H1 (cell line): ENCODE measurements around the gene CD96. TPM values are rescaled to one million over a fixed set of nuclear protein-coding genes. Genes with fewer than 3 reads are reported as not detected.

Source experiments
- CBX5 ChIP-seq: fragments of 300-800, 300-1000 bp; sonication (generic); IDR thresholded peaks from 2 replicates; pipeline ENCODE4 v1.7.1; 2016; ENCODE audit warnings: antibody characterized with exemption, low read length, low read depth
- KDM1A ChIP-seq: fragments of 200-600, 300-600 bp; sonication (generic); IDR thresholded peaks from 2 replicates; pipeline ENCODE4 v1.7.1; 2016; ENCODE audit warnings: mild to moderate bottlenecking, low read length, borderline replicate concordance
- POU5F1 ChIP-seq: IDR thresholded peaks from 2 replicates; pipeline ENCODE4 v1.6.1; 2011; ENCODE audit warnings: low read depth, mild to moderate bottlenecking, low read length, moderate library complexity
- RAD21 ChIP-seq, 2 experiments: IDR thresholded peaks in 1 of 2; conservative IDR thresholded peaks in 1 of 2; 2 replicates each; pipeline ENCODE4 v1.6.1; 2011; ENCODE audit warnings: low read depth in 2 of 2, low read length in 2 of 2, improper control_type of control experiment in 1 of 2, inconsistent platforms in 1 of 2, mild to moderate bottlenecking in 1 of 2, moderate library complexity in 1 of 2
- TAF7 ChIP-seq: optimal IDR thresholded peaks from 2 replicates; pipeline ENCODE3; 2011; ENCODE audit warnings: low read depth, mild to moderate bottlenecking, inconsistent platforms, low read length, moderate library complexity, borderline replicate concordance
- polyA plus RNA-seq, 7 experiments: library from polyadenylated mRNA; depleted of rRNA in 3 of 7; stranded (reverse) in 5 of 7; unstranded in 2 of 7; fragments of >200 nt in 5 of 7; fragments of 200-250 nt in 2 of 7; gene quantifications; 1 replicate in 5 of 7; 2 replicates in 1 of 7; 4 replicates in 1 of 7; pipeline versions ENCODE4 v1.2.1 to v1.2.3, GENCODE V29; 2011 to 2013; ENCODE audit warnings: missing spikeins in 2 of 7, mixed read lengths in 2 of 7
- total RNA-seq: library from RNA; stranded (reverse); fragmentation: NEBNext Ultra II Directional; extraction: Animal tissue kit (Norgen Biotek cat#: 25700); gene quantifications from 2 replicates; pipeline ENCODE4 v1.2.1, GENCODE V29; 2021

CD96 gene
- total and polyA plus RNA-seq, 2 of the 8 experiments (the other 6 are each of a cell fraction or from before 2014, with no cell fraction given): not detected

GRCh38 chr3:111684640-111685039 is 142.6 kb downstream of the CD96 start (continued):
- TF ChIP-seq KDM1A (no peak), POU5F1 (no peak), RAD21 (IDR thresholded peaks at IDR 0.05 in 1 of 2, conservative IDR thresholded peaks at IDR 0.05 in 1 of 2; ENCODE audit: low read depth in 2 of 2, low read length in 2 of 2) (no peak), CBX5 (no peak), TAF7 (no peak)
